ENCODE measurements around the gene FBXL20.

The FBXL20 gene

DNA sequence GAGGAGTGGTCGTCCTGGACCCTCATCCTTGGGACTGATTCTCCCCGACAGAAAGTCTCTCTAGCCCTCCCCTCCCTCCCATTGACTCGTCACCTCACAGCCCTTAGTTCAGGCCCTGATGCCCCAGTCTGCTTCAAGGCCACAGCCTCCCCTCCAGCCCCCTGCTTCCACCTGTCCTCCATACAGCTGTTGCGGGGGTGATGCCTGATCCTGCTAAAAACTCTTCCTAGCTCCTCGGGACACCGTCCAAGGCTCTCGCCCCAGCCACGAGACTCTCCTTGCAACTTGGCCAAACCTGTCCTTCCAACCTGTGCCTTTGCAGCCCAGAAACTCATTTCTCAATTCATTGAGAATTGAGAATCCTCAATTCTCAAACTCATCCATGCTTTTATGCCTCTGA is 182.5 kb downstream of the FBXL20 start:
- Histone ChIP-seq H3K4me3 (ENCODE audit: low read length, poor library complexity, severe bottlenecking) (no peak overlapping the region), H3K27me3 (ENCODE audit: insufficient read depth, low read length, poor library complexity, severe bottlenecking) (no peaks in the 10 kb centered on the region), H3K9me2 (replicated peaks; ENCODE audit: low read depth, low read length) (no peaks in the 10 kb centered on the region), H3F3A (ENCODE audit: low read depth) (no peaks in the 10 kb centered on the region), H3K36me3 (ENCODE audit: insufficient read depth, low read length) (no peaks in the 10 kb centered on the region), H3K4me2 (ENCODE audit: low read depth, low read length, poor library complexity, severe bottlenecking) (no peak overlapping the region), H3K4me1 (ENCODE audit: insufficient read depth, low read length, poor library complexity, severe bottlenecking) (no peaks in the 10 kb centered on the region), H3K9ac (ENCODE audit: low read depth, low read length, poor library complexity, severe bottlenecking) (no peak overlapping the region), H4K20me1 (ENCODE audit: insufficient read depth, low read length, poor library complexity, severe bottlenecking) (no peaks in the 10 kb centered on the region), H3K9me3 (ENCODE audit: insufficient read depth, low read depth, low read length) (no peaks in the 10 kb centered on the region), H2AFZ (ENCODE audit: low read length) (no peak overlapping the region), H3K79me2 (ENCODE audit: insufficient read depth, low read length) (no peaks in the 10 kb centered on the region)
- TF ChIP-seq, protein P1, sequence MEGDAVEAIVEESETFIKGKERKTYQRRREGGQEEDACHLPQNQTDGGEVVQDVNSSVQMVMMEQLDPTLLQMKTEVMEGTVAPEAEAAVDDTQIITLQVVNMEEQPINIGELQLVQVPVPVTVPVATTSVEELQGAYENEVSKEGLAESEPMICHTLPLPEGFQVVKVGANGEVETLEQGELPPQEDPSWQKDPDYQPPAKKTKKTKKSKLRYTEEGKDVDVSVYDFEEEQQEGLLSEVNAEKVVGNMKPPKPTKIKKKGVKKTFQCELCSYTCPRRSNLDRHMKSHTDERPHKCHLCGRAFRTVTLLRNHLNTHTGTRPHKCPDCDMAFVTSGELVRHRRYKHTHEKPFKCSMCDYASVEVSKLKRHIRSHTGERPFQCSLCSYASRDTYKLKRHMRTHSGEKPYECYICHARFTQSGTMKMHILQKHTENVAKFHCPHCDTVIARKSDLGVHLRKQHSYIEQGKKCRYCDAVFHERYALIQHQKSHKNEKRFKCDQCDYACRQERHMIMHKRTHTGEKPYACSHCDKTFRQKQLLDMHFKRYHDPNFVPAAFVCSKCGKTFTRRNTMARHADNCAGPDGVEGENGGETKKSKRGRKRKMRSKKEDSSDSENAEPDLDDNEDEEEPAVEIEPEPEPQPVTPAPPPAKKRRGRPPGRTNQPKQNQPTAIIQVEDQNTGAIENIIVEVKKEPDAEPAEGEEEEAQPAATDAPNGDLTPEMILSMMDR (conservative IDR thresholded peaks at IDR 0.05; ENCODE audit: low read length), result no peak
- TF ChIP-seq EZH2phosphoT487 (IDR thresholded peaks at IDR 0.05; ENCODE audit: borderline replicate concordance), result no peak

DNA sequence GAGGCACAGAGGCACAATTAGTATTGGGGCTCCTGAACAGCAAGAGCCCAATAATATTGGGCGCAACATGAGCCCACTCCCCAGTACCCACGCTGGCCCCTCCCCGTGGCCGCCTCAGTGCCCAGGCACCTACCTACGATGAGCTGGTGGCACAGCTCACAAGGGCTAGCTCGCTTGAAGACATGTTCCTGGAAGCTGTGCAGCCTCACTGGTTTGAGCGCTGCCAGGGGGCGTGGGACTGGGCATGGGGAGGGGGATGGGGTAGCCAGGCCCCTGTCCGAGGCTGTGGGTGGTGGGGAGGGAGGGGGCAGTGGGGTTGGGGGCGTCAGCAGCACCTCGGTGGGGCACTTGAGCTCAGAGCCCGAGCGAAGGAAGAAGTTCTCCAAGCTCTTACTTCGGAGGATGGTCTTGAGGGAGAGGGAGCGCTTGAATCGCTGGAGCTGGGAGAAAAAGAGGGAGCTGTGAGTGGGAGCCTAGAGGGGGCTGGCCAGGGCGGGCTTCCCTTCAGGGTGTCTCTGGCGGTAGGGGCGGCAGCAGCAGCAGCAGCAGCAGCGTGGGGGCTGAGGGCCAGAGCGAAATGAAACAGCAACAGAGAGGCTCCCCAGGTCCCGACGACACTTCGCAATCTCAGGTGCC is 183.6 kb downstream of the FBXL20 start:
- Histone ChIP-seq H2AFZ (ENCODE audit: low read length) (no peak overlapping the region), H3K79me2 (ENCODE audit: insufficient read depth, low read length) (no peaks in the 10 kb centered on the region), H3K4me1 (ENCODE audit: insufficient read depth, low read length, poor library complexity, severe bottlenecking) (no peaks in the 10 kb centered on the region), H3K36me3 (ENCODE audit: insufficient read depth, low read length) (no peaks in the 10 kb centered on the region), H3F3A (ENCODE audit: low read depth) (no peaks in the 10 kb centered on the region), H3K9me2 (replicated peaks; ENCODE audit: low read depth, low read length) (no peaks in the 10 kb centered on the region), H3K27me3 (ENCODE audit: insufficient read depth, low read length, poor library complexity, severe bottlenecking) (no peaks in the 10 kb centered on the region), H3K9ac (ENCODE audit: low read depth, low read length, poor library complexity, severe bottlenecking) (no peak overlapping the region), H3K4me3 (ENCODE audit: low read length, poor library complexity, severe bottlenecking) (no peak overlapping the region), H4K20me1 (ENCODE audit: insufficient read depth, low read length, poor library complexity, severe bottlenecking) (no peaks in the 10 kb centered on the region), H3K4me2 (ENCODE audit: low read depth, low read length, poor library complexity, severe bottlenecking) (no peak overlapping the region), H3K9me3 (ENCODE audit: insufficient read depth, low read depth, low read length) (no peaks in the 10 kb centered on the region)
- no peak for TF ChIP-seq EZH2phosphoT487 (IDR thresholded peaks at IDR 0.05; ENCODE audit: borderline replicate concordance)
- TF ChIP-seq, protein P1 (conservative IDR thresholded peaks at IDR 0.05; ENCODE audit: low read length), result no peak

DNA sequence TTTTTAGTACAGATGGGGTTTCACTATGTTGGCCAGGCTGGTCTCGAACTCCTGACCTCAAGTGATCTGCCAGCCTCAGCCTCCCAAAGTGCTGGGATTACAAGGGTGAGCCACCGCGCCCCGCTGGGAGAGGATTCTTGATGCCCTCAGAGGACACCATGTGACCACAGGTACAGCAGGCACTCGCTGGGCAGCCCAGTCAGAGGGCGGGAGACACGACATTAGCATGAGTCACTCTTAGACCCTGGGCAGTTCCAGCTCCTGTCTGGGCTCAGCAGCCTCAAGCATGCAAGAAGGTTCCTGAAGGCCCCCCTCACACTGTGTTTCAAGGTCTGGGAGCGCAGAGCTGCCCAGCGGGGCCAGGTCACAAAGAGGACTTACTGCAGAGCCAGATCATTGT is 187.6 kb downstream of the FBXL20 start:
- Histone ChIP-seq H2AFZ (ENCODE audit: low read length) (no peak overlapping the region), H3K9me2 (replicated peaks; ENCODE audit: low read depth, low read length) (no peaks in the 10 kb centered on the region), H3K9ac (ENCODE audit: low read depth, low read length, poor library complexity, severe bottlenecking) (no peak overlapping the region), H4K20me1 (ENCODE audit: insufficient read depth, low read length, poor library complexity, severe bottlenecking) (no peaks in the 10 kb centered on the region), H3K27me3 (ENCODE audit: insufficient read depth, low read length, poor library complexity, severe bottlenecking) (no peaks in the 10 kb centered on the region), H3K79me2 (ENCODE audit: insufficient read depth, low read length) (no peaks in the 10 kb centered on the region), H3F3A (ENCODE audit: low read depth) (no peaks in the 10 kb centered on the region), H3K36me3 (ENCODE audit: insufficient read depth, low read length) (no peaks in the 10 kb centered on the region), H3K4me1 (ENCODE audit: insufficient read depth, low read length, poor library complexity, severe bottlenecking) (no peaks in the 10 kb centered on the region), H3K4me3 (ENCODE audit: low read length, poor library complexity, severe bottlenecking) (no peak overlapping the region), H3K4me2 (ENCODE audit: low read depth, low read length, poor library complexity, severe bottlenecking) (no peak overlapping the region), H3K9me3 (ENCODE audit: insufficient read depth, low read depth, low read length) (no peaks in the 10 kb centered on the region)
- TF ChIP-seq, protein P1 (conservative IDR thresholded peaks at IDR 0.05; ENCODE audit: low read length), result no peak
- TF ChIP-seq EZH2phosphoT487 (IDR thresholded peaks at IDR 0.05; ENCODE audit: borderline replicate concordance), result no peak

All from Loucy (cell line).